PFSK-1 (cell line): ENCODE data around the gene ADAMTS20.

Experiments
- FOXP2 ChIP-seq: optimal IDR thresholded peaks from 2 replicates; pipeline ENCODE3; 2011; ENCODE audit warnings: borderline replicate concordance, control low read depth, inconsistent platforms; ENCODE audit not compliant: insufficient read depth; ENCODE audit errors: extremely low read length, extremely low read depth
- POLR2AphosphoS5 ChIP-seq: IDR thresholded peaks from 2 replicates; pipeline ENCODE4 v1.6.1; 2012; ENCODE audit warnings: low read depth, mild to moderate bottlenecking, control low read depth, low read length, moderate library complexity
- SIN3A ChIP-seq: IDR thresholded peaks from 2 replicates; pipeline ENCODE4 v1.6.1; 2012; ENCODE audit warnings: mild to moderate bottlenecking, low read length, moderate library complexity, borderline replicate concordance; ENCODE audit not compliant: insufficient read depth
- TAF1 ChIP-seq: IDR thresholded peaks from 2 replicates; pipeline ENCODE4 v1.6.1; 2012; ENCODE audit warnings: low read length, control low read depth, borderline replicate concordance; ENCODE audit not compliant: insufficient read depth
- TF ChIP-seq, protein P1 (sequence below), 2 experiments: IDR thresholded peaks; 2 replicates each; pipeline versions ENCODE4 v1.6.1 to v1.8.0; 2011 to 2012; ENCODE audit warnings: low read depth in 2 of 2, low read length in 2 of 2, control low read depth in 1 of 2, inconsistent platforms in 1 of 2, mild to moderate bottlenecking in 1 of 2, moderate library complexity in 1 of 2; ENCODE audit not compliant: insufficient read depth in 1 of 2

DNA sequence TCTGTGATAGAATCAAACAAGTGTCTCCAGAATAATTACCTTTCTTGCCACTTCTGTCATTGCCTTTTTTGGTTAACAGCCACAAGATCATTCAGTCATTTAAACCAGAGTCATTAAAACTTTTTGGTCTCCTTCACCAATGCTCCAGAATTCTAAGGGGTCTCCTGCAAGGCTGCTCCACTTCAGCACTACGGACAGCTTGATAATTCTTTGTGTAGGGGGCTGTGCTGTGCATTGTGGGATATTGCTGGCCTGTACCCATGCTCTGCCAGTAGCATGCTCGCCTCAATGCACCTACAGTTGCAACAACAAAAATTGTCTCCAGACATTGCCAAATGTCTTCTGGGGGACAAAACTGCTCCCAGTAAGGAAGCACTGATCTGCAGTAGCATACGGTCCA, 7.3 kb downstream of the ADAMTS20 start:
- no peak for TF ChIP-seq POLR2AphosphoS5
- TF ChIP-seq, protein P1, sequence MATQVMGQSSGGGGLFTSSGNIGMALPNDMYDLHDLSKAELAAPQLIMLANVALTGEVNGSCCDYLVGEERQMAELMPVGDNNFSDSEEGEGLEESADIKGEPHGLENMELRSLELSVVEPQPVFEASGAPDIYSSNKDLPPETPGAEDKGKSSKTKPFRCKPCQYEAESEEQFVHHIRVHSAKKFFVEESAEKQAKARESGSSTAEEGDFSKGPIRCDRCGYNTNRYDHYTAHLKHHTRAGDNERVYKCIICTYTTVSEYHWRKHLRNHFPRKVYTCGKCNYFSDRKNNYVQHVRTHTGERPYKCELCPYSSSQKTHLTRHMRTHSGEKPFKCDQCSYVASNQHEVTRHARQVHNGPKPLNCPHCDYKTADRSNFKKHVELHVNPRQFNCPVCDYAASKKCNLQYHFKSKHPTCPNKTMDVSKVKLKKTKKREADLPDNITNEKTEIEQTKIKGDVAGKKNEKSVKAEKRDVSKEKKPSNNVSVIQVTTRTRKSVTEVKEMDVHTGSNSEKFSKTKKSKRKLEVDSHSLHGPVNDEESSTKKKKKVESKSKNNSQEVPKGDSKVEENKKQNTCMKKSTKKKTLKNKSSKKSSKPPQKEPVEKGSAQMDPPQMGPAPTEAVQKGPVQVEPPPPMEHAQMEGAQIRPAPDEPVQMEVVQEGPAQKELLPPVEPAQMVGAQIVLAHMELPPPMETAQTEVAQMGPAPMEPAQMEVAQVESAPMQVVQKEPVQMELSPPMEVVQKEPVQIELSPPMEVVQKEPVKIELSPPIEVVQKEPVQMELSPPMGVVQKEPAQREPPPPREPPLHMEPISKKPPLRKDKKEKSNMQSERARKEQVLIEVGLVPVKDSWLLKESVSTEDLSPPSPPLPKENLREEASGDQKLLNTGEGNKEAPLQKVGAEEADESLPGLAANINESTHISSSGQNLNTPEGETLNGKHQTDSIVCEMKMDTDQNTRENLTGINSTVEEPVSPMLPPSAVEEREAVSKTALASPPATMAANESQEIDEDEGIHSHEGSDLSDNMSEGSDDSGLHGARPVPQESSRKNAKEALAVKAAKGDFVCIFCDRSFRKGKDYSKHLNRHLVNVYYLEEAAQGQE (IDR thresholded peaks at IDR 0.05; ENCODE audit: insufficient read depth in 1 of 2, low read depth in 2 of 2, low read length in 2 of 2), result peak; percentile 42 to 82; a peak in 3 of 4 replicates
- TF ChIP-seq TAF1, result no peak
- TF ChIP-seq SIN3A, result no peak
- TF ChIP-seq FOXP2, result no peak
